HG03432 (cell line): ENCODE results near the gene WWOX.

Experiments used
- ATAC-seq: cut with Tn5 transposase; IDR thresholded peaks from one replicate; pipeline ENCODE4 v1.9.1; 2021; ENCODE audit warnings: mild to moderate bottlenecking, moderate library complexity; ENCODE audit not compliant: unreplicated experiment

WWOX gene

GRCh38 chr16:79261481-79261940, 1162.1 kb downstream of the WWOX start:
- no peak for ATAC-seq

DNA sequence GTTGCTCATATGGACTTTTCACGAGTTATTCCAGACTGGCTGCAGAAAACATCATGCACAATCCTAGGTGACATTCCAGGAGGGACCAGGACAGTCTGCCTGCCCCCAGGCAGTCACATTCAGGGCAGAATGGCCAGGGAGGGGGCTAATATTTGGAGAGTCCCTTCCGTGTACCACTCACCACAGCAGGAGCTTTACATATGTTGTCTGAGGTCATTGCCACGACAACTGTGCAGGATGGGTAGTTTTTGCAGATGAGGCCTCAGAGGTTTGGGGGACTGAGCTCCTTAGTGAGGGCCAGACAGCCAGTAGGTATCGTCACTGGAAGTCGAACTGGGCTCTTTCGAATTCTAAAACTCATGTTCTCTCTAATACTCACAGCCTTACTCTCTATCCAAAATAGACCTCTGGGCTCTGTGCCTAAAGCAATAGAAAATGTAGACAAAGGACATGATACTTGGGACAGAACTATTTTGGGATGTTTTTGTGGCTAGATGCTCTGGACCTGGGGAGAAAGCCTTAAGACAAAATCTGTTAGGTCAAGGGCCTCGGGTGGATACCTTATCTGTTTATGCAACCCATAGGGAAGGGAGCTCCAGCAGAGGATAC, 1162.6 kb downstream of the WWOX start:
- ATAC-seq = no peak
